ENCODE measurements around the gene ELAVL4. TPM values are rescaled to one million over a fixed set of nuclear protein-coding genes. Genes with fewer than 3 reads are reported as not detected.

The ELAVL4 gene
- polyA plus RNA-seq, 1 donor from 2014 or later = 105 TPM

DNA sequence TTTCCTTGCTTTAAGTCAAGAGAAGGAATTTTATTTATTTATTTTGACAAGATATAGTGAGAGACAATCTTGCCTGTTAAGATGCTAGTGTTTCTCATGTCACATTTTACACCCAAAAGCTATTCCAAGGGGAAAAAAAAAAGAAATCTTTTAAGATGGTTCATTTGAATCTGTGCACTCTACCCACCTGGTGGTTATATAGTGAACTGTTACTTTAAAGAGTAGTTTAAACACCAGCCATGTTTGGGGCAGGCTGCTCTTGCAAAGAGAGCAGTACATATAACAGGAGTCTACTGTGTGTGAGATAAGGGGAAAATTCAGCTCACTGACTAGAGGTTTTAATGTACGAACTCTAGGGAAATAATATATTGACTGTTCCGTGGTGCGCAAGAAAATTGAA is 3.3 kb upstream of the ELAVL4 start:
- no peak overlapping the region for H3K9ac ChIP-seq (ENCODE audit: low read length)
- TF ChIP-seq, protein P1, sequence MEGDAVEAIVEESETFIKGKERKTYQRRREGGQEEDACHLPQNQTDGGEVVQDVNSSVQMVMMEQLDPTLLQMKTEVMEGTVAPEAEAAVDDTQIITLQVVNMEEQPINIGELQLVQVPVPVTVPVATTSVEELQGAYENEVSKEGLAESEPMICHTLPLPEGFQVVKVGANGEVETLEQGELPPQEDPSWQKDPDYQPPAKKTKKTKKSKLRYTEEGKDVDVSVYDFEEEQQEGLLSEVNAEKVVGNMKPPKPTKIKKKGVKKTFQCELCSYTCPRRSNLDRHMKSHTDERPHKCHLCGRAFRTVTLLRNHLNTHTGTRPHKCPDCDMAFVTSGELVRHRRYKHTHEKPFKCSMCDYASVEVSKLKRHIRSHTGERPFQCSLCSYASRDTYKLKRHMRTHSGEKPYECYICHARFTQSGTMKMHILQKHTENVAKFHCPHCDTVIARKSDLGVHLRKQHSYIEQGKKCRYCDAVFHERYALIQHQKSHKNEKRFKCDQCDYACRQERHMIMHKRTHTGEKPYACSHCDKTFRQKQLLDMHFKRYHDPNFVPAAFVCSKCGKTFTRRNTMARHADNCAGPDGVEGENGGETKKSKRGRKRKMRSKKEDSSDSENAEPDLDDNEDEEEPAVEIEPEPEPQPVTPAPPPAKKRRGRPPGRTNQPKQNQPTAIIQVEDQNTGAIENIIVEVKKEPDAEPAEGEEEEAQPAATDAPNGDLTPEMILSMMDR (IDR thresholded peaks at IDR 0.05; ENCODE audit: poor library complexity, severe bottlenecking) = peak; percentile 54
- no peak for TF ChIP-seq EP300 (conservative IDR thresholded peaks at IDR 0.05; ENCODE audit: poor library complexity, severe bottlenecking)
- no peak overlapping the region for H3K27ac ChIP-seq (ENCODE audit: low read length)
- no peaks in the 10 kb centered on the region for H3K27me3 ChIP-seq (ENCODE audit: insufficient read depth, low read depth, low read length)
- H3F3A ChIP-seq (ENCODE audit: insufficient read depth, low read length, poor library complexity, severe bottlenecking) = no peaks in the 10 kb centered on the region
- H2AFZ ChIP-seq (ENCODE audit: low read depth, low read length) = no peak overlapping the region
- H3K36me3 ChIP-seq (ENCODE audit: insufficient read depth, low read length) = no peaks in the 10 kb centered on the region
- no peaks in the 10 kb centered on the region for H3K9me3 ChIP-seq (ENCODE audit: low read length)
- no peak overlapping the region for H3K4me3 ChIP-seq (ENCODE audit: low read length)
- no peaks in the 10 kb centered on the region for H3K79me2 ChIP-seq (replicated peaks; ENCODE audit: insufficient read depth, low read length)
- H4K20me1 ChIP-seq (ENCODE audit: insufficient read depth) = no peaks in the 10 kb centered on the region
- H3K4me2 ChIP-seq (ENCODE audit: low read length) = no peak overlapping the region
- no peaks in the 10 kb centered on the region for H3K9me2 ChIP-seq (ENCODE audit: insufficient read depth, low read length)

DNA sequence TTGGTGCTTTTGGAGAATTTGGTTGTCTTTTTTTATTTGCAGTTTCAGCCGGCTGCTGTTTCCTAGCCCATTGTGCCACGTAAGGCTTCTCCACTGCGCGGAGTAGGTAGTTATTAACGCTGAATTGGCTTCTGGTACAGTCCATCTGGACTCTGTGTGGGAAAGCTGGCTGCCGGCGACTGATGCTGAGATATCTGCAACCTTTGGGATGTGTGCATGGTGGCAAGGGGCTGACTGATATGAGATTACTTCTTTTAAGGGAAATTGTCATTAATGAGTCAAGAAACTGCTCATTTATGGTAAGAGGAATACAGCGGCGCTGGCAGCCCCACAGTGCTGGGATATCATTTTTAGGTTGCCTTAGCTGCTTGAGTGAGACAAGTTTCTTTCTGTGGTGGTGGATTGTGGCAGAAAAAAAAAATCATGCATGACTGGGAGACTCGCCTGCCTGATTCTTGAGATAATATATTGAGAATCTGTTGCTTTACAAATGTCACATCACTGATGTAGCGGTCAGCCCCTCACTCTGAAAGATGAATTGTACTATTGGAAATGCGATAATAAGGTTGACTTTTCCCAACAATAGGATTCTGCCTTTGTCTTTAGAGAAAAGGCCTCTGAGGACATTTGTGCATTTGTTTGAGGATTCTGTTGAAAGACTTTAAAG is 2.5 kb upstream of the ELAVL4 start:
- H2AFZ ChIP-seq (ENCODE audit: low read depth, low read length) = no peak overlapping the region
- H3K9me3 ChIP-seq (ENCODE audit: low read length) = no peaks in the 10 kb centered on the region
- no peak overlapping the region for H3K4me2 ChIP-seq (ENCODE audit: low read length)

More for the DNA sequence above, 2.5 kb upstream of the ELAVL4 start:
- Histone ChIP-seq H3K79me2 (replicated peaks; ENCODE audit: insufficient read depth, low read length) (no peaks in the 10 kb centered on the region), H3K36me3 (ENCODE audit: insufficient read depth, low read length) (no peaks in the 10 kb centered on the region), H4K20me1 (ENCODE audit: insufficient read depth) (no peaks in the 10 kb centered on the region), H3K9me2 (ENCODE audit: insufficient read depth, low read length) (no peaks in the 10 kb centered on the region), H3K9ac (ENCODE audit: low read length) (no peak overlapping the region), H3K27me3 (ENCODE audit: insufficient read depth, low read depth, low read length) (no peaks in the 10 kb centered on the region), H3K27ac (ENCODE audit: low read length) (peak overlapping the region; percentile 9), H3F3A (ENCODE audit: insufficient read depth, low read length, poor library complexity, severe bottlenecking) (no peaks in the 10 kb centered on the region), H3K4me3 (ENCODE audit: low read length) (no peak overlapping the region)
- TF ChIP-seq POLR2AphosphoS5 (IDR thresholded peaks at IDR 0.05) = no peak
- no peak for TF ChIP-seq MXI1 (conservative IDR thresholded peaks at IDR 0.05; ENCODE audit: poor library complexity, severe bottlenecking)
- TF ChIP-seq, protein P1 (IDR thresholded peaks at IDR 0.05; ENCODE audit: poor library complexity, severe bottlenecking) = no peak
- TF ChIP-seq EZH2 (IDR thresholded peaks at IDR 0.05; ENCODE audit: borderline replicate concordance, insufficient read depth, low read length, poor library complexity, severe bottlenecking) = no peak
- TF ChIP-seq SMC3 (conservative IDR thresholded peaks at IDR 0.05; ENCODE audit: poor library complexity) = no peak
- TF ChIP-seq TAF1 (IDR thresholded peaks at IDR 0.05; ENCODE audit: low read depth) = no peak
- TF ChIP-seq EP300 (conservative IDR thresholded peaks at IDR 0.05; ENCODE audit: poor library complexity, severe bottlenecking) = no peak
- no peak for TF ChIP-seq RAD21 (conservative IDR thresholded peaks at IDR 0.05)
- TF ChIP-seq, protein P2, sequence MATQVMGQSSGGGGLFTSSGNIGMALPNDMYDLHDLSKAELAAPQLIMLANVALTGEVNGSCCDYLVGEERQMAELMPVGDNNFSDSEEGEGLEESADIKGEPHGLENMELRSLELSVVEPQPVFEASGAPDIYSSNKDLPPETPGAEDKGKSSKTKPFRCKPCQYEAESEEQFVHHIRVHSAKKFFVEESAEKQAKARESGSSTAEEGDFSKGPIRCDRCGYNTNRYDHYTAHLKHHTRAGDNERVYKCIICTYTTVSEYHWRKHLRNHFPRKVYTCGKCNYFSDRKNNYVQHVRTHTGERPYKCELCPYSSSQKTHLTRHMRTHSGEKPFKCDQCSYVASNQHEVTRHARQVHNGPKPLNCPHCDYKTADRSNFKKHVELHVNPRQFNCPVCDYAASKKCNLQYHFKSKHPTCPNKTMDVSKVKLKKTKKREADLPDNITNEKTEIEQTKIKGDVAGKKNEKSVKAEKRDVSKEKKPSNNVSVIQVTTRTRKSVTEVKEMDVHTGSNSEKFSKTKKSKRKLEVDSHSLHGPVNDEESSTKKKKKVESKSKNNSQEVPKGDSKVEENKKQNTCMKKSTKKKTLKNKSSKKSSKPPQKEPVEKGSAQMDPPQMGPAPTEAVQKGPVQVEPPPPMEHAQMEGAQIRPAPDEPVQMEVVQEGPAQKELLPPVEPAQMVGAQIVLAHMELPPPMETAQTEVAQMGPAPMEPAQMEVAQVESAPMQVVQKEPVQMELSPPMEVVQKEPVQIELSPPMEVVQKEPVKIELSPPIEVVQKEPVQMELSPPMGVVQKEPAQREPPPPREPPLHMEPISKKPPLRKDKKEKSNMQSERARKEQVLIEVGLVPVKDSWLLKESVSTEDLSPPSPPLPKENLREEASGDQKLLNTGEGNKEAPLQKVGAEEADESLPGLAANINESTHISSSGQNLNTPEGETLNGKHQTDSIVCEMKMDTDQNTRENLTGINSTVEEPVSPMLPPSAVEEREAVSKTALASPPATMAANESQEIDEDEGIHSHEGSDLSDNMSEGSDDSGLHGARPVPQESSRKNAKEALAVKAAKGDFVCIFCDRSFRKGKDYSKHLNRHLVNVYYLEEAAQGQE (IDR thresholded peaks at IDR 0.05; ENCODE audit: borderline replicate concordance) = no peak
